Heart right ventricle (tissue), 16 donors: ENCODE measurements around the gene PPFIA1. TPM values are rescaled to one million over a fixed set of nuclear protein-coding genes. Genes with fewer than 3 reads are reported as not detected.

Source experiments
- ATAC-seq, 8 donors: fragments of 200-7000 bp; cut with Tn5 transposase; one replicate each; pipeline ENCODE4 v1.9.1; 2020; ENCODE audit warnings: mild to moderate bottlenecking in 8 of 8, moderate library complexity in 8 of 8, moderate number of reproducible peaks in 1 of 8
- DNase-seq, 2 donors: peaks; one replicate each; pipeline ENCODE4 v3.0.0-alpha.2; 2020
- H3K27ac ChIP-seq, 10 donors: fragments of 200-600 bp; sonication (generic) in 2 of 10; one replicate each; pipeline versions ENCODE4 v1.5.0 to v1.8.0; 2020 to 2022; ENCODE audit warnings: mild to moderate bottlenecking in 3 of 10
- H3K27me3 ChIP-seq, 7 donors: fragments of 200-600 bp; one replicate each; pipeline ENCODE4 v1.8.0; 2021 to 2022; ENCODE audit warnings: mild to moderate bottlenecking in 2 of 7
- H3K36me3 ChIP-seq, 9 donors: fragments of 200-600 bp; sonication (generic) in 1 of 9; one replicate each; pipeline versions ENCODE4 v1.5.0 to v1.8.0; 2020 to 2022; ENCODE audit warnings: mild to moderate bottlenecking in 2 of 9
- H3K4me1 ChIP-seq, 9 donors: fragments of 200-600 bp; sonication (generic) in 1 of 9; one replicate each; pipeline versions ENCODE4 v1.5.0 to v1.8.0; 2020 to 2022; ENCODE audit warnings: mild to moderate bottlenecking in 4 of 9
- H3K4me3 ChIP-seq, 10 donors: fragments of 200-600 bp; sonication (generic) in 2 of 10; one replicate each; pipeline versions ENCODE4 v1.5.0 to v1.8.0; 2020 to 2022; ENCODE audit warnings: mild to moderate bottlenecking in 7 of 10, moderate library complexity in 2 of 10
- H3K9me3 ChIP-seq, 11 donors: fragments of 200-600 bp in 10 of 11; sonication (generic) in 2 of 11; one replicate each; pipeline versions ENCODE4 v1.5.0 to v1.8.0; 2013 to 2022; ENCODE audit warnings: mild to moderate bottlenecking in 2 of 11, control low read depth in 1 of 11, moderate library complexity in 1 of 11
- WGBS, 2 donors: extraction: QIAGEN DNeasy Blood & Tissue Kit; methylation state at CpG; one replicate each; pipeline ENCODE4 v1.1.7; 2013; ENCODE audit warnings: inconsistent platforms in 1 of 2; 5-methylcytosine and 5-hydroxymethylcytosine counted together
- intact Hi-C, 10 donors: fragments of 100-400 bp; cut with DNase I; formaldehyde crosslinking; loops; one replicate each; pipeline versions ENCODE4 v1.11.1 to v1.14.2; 2022
- polyA plus RNA-seq, 2 donors: library from polyadenylated mRNA; stranded (reverse); fragments of 200-250 nt; gene quantifications; one replicate each; pipeline ENCODE4 v1.2.3, GENCODE V29; 2013
- total RNA-seq, 10 donors: library from RNA; stranded (reverse); fragmentation: NEBNext Ultra II Directional in 3 of 10; extraction: Animal tissue kit (Norgen Biotek cat#: 25700) in 3 of 10; gene quantifications; one replicate each; pipeline versions ENCODE4 v1.2.1 to v1.2.4, GENCODE V29; 2021 to 2023
- TF ChIP-seq, protein P1 (sequence below), 9 donors: fragments of 200-600 bp; sonication (generic) in 2 of 9; IDR thresholded peaks; one replicate each; pipeline versions ENCODE4 v1.5.0 to v1.8.0; 2021 to 2022; ENCODE audit warnings: antibody characterized with exemption in 9 of 9, mild to moderate bottlenecking in 5 of 9, moderate library complexity in 1 of 9
- donor health status: Arrhythmogenic right ventricular cardiomyopathy.
- donor health status: ischemic (EF 13 %, LVEDD 7.1; RV severe dilation, severe dysfunction).
- donor health status: healthy with polysubstance abuse.
- donor health status: DM: no; HTN: yes; CAD: no.
- donor health status: DM: no; HTN: no; CAD: no.
- donor health status: ischemic (EF 25% LVEDD 6.9; RV normal size, moderate dysfunction).
- donor health status: ischemic (EF 25% LVEDD 5.7; RV mildly dilated, moderate dysfunction).
- donor health status: healthy.
- donor health status: DM: yes; HTN: yes; CAD: no.
- donor health status: Ischemic cardiomyopathy.
- donor health status: ischemic (EF 35%, LVEDD 5.7; RV mildly dilated, moderate dysfunction).
- donor health status: nonischemic (EF 11% LVEDD 7.7; RV severe dilation, severe dysfunction).
- donor health status: DM: yes; HTN: yes; CAD: no.
- donor health status: PGD.
- donor health status: ischemic (EF 29% LVEDD 5.4; RV normal size, mild dysfunction).
- donor health status: nonischemic (EF 23%, LVEDD 6.1; RV moderate dilation, normal function).

The PPFIA1 gene
- total and polyA plus RNA-seq, 12 donors, result 14.0 to 57.2 (median 39.0) TPM

DNA sequence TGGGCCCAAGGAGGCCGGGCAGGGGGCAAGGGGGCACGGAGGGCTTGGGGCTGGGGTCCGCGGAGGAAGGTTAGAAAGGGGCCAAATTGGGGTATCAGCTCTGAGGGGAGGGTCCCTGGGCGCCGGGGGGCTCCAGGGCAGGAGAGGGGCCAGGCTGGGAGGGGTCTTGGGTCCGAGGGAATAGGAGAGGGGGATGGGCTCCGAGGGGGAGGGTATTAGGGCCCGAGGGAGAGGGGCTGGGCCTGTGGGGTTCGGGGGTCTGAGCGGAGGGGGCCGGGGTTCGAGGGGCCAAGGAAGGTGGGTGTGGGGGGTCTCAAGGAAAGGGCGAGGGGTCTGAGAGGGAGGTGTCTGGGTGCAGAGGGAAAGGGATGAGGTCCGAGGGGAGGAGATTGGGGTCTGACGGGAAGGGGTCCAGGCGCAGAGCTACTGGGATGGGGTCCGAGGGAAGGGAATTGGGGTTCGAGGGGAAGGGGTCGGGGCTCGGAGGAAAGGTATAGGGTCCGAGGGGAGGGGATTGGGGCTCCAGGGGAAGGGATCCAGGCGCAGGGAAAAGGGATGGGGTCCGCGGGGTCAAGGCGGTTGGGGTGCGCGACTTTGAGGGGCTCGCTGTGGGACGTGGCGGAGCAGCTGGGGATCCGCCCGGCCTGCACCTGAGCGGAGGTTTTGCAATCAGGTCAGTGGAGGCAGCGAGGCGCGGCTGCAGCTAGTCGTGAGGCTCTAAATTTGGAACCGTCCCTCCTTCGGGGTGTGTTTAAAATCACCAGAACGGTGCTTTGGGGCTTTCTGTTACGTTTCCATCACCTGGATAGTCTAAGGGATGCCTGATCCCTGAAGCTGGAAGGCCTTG lies 128.6 kb downstream of the PPFIA1 start:
- WGBS, 2 donors, result 2% methylated on average over 42 of the region's 42 CpGs
- ATAC-seq, result peak in 7 of 8 donors; percentile 1 to 40 (median 24)
- no peak for DNase-seq

DNA sequence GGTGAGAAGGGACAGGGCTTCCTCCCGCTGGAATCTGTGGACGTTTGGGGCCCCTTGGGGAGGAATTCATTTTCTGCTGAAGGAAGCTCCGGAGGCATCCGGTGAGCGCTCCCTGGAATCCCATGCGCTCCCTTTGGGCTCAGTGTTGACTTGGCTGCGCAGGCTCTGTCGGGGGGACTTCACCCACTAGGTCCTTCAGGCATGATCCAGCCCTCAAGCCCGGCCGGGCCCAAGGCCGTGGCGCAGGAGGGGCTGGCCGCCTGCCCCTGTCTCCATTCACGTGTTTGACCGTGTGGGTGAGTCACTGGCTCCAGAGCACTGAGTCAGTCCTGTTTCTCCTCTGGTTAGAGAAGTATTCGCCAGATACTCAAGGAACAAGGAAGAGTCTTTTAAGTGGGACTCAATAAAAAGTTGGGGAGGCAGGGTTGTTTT lies 129.2 kb downstream of the PPFIA1 start:
- DNase-seq (peak; percentile 74 to 80), ATAC-seq (peak; percentile 60 to 91 (median 86))
- no peaks in the 10 kb centered on the region for H3K9me3 ChIP-seq
- peaks cover 0 to 8% (median 0%) of the 10 kb centered on the region in 9 donors for H3K36me3 ChIP-seq
- H3K27ac ChIP-seq, result peak overlapping the region; percentile 47 to 92 (median 88)
- TF ChIP-seq, protein P1, sequence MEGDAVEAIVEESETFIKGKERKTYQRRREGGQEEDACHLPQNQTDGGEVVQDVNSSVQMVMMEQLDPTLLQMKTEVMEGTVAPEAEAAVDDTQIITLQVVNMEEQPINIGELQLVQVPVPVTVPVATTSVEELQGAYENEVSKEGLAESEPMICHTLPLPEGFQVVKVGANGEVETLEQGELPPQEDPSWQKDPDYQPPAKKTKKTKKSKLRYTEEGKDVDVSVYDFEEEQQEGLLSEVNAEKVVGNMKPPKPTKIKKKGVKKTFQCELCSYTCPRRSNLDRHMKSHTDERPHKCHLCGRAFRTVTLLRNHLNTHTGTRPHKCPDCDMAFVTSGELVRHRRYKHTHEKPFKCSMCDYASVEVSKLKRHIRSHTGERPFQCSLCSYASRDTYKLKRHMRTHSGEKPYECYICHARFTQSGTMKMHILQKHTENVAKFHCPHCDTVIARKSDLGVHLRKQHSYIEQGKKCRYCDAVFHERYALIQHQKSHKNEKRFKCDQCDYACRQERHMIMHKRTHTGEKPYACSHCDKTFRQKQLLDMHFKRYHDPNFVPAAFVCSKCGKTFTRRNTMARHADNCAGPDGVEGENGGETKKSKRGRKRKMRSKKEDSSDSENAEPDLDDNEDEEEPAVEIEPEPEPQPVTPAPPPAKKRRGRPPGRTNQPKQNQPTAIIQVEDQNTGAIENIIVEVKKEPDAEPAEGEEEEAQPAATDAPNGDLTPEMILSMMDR (IDR thresholded peaks at IDR 0.05), result no peak
- peaks cover 7 to 64% (median 45%) of the 10 kb centered on the region in 9 donors for H3K4me1 ChIP-seq
- H3K27me3 ChIP-seq, result peaks cover 0 to 81% (median 0%) of the 10 kb centered on the region in 7 donors
- intact Hi-C loops, result loop anchor here in 1 of 10 donors (10.0 kb wide), 1 partner anchor 125 kb away; the partner anchor contains the start of gene PPFIA1
- WGBS, 2 donors, result 7 to 13% methylated on average over 16 of the region's 16 CpGs
- H3K4me3 ChIP-seq, result peak overlapping the region; percentile 54 to 97 (median 86)

More for the DNA sequence above, 128.6 kb downstream of the PPFIA1 start:
- peaks cover 0 to 81% (median 0%) of the 10 kb centered on the region in 7 donors for H3K27me3 ChIP-seq
- peaks cover 0 to 8% (median 0%) of the 10 kb centered on the region in 9 donors for H3K36me3 ChIP-seq
- H3K4me3 ChIP-seq, result peak overlapping the region; percentile 54 to 97 (median 86)
- TF ChIP-seq, protein P1 (IDR thresholded peaks at IDR 0.05), result no peak
- H3K27ac ChIP-seq, result peak overlapping the region; percentile 47 to 92 (median 88)
- intact Hi-C loops, result loop anchor here in 1 of 10 donors (10.0 kb wide), 1 partner anchor 124 kb away; the partner anchor contains the start of gene PPFIA1
- no peaks in the 10 kb centered on the region for H3K9me3 ChIP-seq
- peaks cover 7 to 58% (median 43%) of the 10 kb centered on the region in 9 donors for H3K4me1 ChIP-seq

DNA sequence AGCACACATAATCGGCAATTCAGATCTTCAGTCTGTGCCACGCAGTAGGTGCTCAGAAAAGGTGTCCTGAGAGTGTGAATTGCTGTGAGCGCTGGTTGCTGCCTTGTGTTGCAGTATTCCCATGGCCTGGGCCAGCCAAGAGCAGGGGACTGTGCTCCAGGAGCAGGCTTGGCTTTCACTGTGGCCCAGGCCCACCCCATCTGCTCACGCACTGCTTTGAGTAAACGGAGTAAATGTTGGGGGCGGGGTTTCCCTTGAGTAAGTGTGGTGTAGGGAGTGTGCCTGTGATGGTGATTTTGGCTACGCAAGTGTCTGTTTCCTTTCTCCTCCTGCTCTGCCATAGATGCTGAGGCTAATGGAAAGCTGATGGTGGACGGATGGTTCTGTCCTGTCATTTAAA lies 130.2 kb downstream of the PPFIA1 start:
- DNase-seq (no peak), ATAC-seq (no peak)
- 81 to 90% methylated on average over 8 of the region's 8 CpGs for WGBS, 2 donors
- peaks cover 7 to 73% (median 51%) of the 10 kb centered on the region in 9 donors for H3K4me1 ChIP-seq
- H3K36me3 ChIP-seq, result peaks cover 0 to 14% (median 5%) of the 10 kb centered on the region in 9 donors
- intact Hi-C loops, result no loop called here
- TF ChIP-seq, protein P1 (IDR thresholded peaks at IDR 0.05), result no peak
- H3K9me3 ChIP-seq, result no peaks in the 10 kb centered on the region
- peak overlapping the region in 1 of 10 donors; percentile 82 for H3K4me3 ChIP-seq
- H3K27me3 ChIP-seq, result peaks cover 0 to 80% (median 0%) of the 10 kb centered on the region in 7 donors
- peak overlapping the region in 9 of 10 donors; percentile 82 to 92 (median 89) for H3K27ac ChIP-seq

DNA sequence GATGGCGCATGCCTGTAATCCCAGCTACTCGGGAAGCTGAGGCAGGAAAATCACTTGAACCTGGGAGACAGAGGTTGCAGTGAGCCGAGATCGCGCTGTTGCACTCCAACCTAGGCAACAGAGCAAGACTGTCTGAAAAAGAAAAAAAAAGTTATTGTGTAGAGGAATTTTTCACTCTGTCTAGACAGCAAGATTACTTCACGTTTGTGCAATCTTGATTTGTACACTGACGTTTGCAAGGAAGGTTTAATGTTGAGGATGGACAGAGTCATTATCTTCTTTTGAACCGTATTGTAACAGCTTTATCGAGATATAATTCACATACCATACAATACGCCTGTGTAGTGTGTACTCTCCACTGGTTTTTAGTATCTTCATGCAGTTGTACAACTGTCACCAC lies 131.5 kb downstream of the PPFIA1 start:
- WGBS, 2 donors, result 74 to 85% methylated on average over 10 of the region's 10 CpGs
- Histone ChIP-seq H3K4me3 (no peak overlapping the region), H3K36me3 (peaks cover 0 to 28% (median 12%) of the 10 kb centered on the region in 9 donors), H3K27ac (peak overlapping the region in 3 of 10 donors; percentile 7 to 59 (median 20)), H3K27me3 (peaks cover 0 to 78% (median 0%) of the 10 kb centered on the region in 7 donors), H3K9me3 (no peaks in the 10 kb centered on the region), H3K4me1 (peaks cover 7 to 83% (median 56%) of the 10 kb centered on the region in 9 donors)
- no peak for ATAC-seq
- TF ChIP-seq, protein P1 (IDR thresholded peaks at IDR 0.05), result no peak
- intact Hi-C loops, result no loop called here
- DNase-seq, result no peak
